Measurements from ENCODE around the gene RBMS3.

The RBMS3 gene

GRCh38 chr3:29414468-29415224, 133.8 kb downstream of the RBMS3 start:
- no peak for DNase-seq
- TF ChIP-seq POLR2A (IDR thresholded peaks at IDR 0.05; ENCODE audit: low read length) (no peak), GATA1 (IDR thresholded peaks at IDR 0.05; ENCODE audit: low read depth, low read length) (no peak)

DNA sequence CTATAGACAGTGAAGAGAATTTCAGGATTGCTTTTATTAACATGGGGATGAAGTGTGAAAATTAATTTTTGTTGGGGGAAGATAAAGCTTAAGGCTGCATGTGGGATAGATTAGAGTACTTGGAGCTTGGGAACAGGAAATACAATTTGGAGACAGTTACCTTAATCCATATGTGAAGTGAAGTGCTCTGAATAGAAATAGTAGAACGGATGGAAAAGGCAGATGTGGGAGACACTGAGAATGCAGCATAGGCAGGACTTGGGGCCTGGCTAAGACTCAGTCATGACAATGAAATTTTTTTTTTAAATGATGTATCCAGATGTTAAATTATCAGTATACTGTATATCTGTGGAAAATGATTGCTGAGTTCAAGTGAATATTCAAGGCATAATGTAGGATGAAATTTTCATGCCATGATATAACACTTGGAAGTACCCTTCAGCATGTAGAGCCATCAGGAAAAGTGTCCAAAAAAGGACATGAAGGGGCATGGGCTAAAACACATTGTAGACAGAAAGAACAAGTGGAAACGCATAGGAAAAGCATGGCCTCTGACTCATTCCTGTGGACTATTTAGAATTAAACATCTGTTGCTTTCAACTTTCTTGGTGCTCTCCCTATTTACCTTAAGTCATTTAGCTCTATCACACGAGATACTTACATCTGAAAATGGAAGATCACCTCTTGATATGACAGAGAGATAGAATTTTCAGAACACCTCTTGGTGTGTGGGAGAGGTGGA, 134.8 kb downstream of the RBMS3 start:
- TF ChIP-seq POLR2A (IDR thresholded peaks at IDR 0.05; ENCODE audit: low read length) (no peak), GATA1 (IDR thresholded peaks at IDR 0.05; ENCODE audit: low read depth, low read length) (no peak)
- DNase-seq = no peak

DNA sequence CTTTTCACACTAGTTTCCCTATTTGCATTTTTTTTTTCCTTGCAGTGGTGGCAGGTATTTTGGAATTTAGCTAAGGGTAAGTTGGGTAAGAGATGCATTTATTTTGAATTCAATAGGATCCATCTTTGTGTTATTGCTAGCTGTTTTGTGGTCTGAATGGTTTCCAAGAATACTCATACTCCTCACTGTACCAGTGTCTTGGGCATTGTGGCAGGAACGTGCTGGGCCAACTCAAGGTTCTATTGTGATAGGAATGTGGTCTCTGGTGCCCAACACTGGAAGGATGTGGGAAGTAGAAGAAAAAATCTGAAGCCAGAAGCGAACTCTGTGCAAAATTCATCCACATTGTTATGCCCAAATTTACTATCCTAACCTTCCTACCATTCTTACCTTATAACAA, 135.6 kb downstream of the RBMS3 start:
- no peak for TF ChIP-seq POLR2A (IDR thresholded peaks at IDR 0.05; ENCODE audit: low read length)
- TF ChIP-seq GATA1 (IDR thresholded peaks at IDR 0.05; ENCODE audit: low read depth, low read length) = no peak
- DNase-seq = no peak

DNA sequence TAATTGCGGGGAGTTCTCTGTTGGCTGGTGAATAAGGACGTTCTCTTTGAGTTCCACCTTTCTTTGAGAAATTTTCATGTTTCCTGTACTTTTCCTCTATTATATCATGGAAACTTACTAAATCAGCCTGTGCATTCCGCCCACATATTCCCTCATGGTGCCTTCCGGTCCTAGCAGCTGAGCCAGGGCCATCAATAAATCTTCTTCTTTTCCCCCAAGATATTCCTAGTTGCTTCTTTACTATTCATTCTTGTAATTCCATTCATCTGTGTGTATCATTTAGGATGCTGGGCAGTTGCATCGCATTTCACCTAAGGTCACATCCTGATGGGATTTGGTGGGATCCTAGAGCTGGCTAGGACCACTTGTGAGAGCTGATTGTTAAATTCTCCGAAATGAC, 139.2 kb downstream of the RBMS3 start:
- no peak for DNase-seq
- TF ChIP-seq GATA1 (IDR thresholded peaks at IDR 0.05; ENCODE audit: low read depth, low read length) (no peak), POLR2A (IDR thresholded peaks at IDR 0.05; ENCODE audit: low read length) (no peak)

GRCh38 chr3:29426302-29427226, 145.7 kb downstream of the RBMS3 start:
- no peak for DNase-seq
- no peak for TF ChIP-seq POLR2A (IDR thresholded peaks at IDR 0.05; ENCODE audit: low read length)
- no peak for TF ChIP-seq GATA1 (IDR thresholded peaks at IDR 0.05; ENCODE audit: low read depth, low read length)

- DNase-seq = no peak
- no peak for TF ChIP-seq POLR2A (IDR thresholded peaks at IDR 0.05; ENCODE audit: low read length)
- TF ChIP-seq GATA1 (IDR thresholded peaks at IDR 0.05; ENCODE audit: low read depth, low read length) = no peak
Measured at GRCh38 chr3:29427266-29428103, 146.6 kb downstream of the RBMS3 start.

GRCh38 chr3:29429055-29429679, 148.3 kb downstream of the RBMS3 start:
- DNase-seq = no peak
- TF ChIP-seq GATA1 (IDR thresholded peaks at IDR 0.05; ENCODE audit: low read depth, low read length) (no peak), POLR2A (IDR thresholded peaks at IDR 0.05; ENCODE audit: low read length) (no peak)

DNA sequence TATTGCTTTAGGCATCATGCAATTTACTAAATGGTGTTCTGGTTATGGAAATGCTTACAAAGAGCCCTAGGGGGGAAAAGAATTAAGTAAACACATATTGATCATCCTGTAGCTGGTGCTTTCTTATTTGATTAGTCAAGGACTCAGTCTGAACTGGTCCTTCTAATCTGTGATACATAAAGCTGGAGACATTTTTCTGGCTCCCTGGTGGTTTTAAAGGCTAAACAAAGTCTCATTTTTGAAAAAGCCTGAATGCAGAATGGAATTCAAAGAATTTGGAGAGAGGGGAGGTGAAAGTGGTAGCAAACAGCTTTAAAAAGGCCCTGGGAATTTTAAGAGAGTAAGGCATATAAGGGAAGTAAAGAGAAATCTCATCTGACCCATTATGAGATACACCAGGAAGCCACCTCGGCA, 149.7 kb downstream of the RBMS3 start:
- TF ChIP-seq GATA1 (IDR thresholded peaks at IDR 0.05; ENCODE audit: low read depth, low read length) (no peak), POLR2A (IDR thresholded peaks at IDR 0.05; ENCODE audit: low read length) (no peak)
- no peak for DNase-seq

DNA sequence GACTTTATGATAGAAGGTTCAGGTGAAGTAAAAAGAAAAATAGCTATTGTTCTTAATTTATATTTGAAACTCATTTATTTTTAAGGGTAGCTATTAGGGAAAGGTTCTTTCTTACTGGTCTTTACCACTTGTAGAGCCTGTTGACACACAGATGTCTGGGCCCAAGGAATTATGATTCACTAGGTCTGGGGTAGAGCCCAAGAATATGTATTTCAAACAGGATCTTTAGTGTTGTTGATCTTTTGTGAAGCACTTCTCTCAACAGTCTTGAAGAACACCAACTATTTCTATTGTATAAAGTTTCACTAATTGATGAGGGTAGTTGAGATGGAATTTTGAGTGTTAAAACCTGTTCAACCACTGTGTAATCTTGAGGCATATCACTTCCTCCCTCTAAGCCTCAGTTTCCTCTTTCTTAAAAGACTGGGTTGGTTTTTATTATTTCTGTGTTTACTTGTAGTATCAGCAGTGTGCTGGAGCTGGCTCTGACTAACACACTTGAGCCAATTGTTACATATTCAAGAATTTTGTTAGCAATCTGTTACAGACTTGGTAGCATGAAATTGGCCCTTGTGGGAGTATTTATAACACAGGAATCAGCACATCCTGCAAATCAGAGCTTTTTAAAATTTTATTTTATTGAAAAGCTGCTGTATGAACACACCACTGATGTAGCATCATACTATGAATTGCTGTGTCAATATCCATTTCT, 155.9 kb downstream of the RBMS3 start:
- TF ChIP-seq GATA1 (IDR thresholded peaks at IDR 0.05; ENCODE audit: low read depth, low read length) (no peak), POLR2A (IDR thresholded peaks at IDR 0.05; ENCODE audit: low read length) (no peak)
- DNase-seq = no peak

DNA sequence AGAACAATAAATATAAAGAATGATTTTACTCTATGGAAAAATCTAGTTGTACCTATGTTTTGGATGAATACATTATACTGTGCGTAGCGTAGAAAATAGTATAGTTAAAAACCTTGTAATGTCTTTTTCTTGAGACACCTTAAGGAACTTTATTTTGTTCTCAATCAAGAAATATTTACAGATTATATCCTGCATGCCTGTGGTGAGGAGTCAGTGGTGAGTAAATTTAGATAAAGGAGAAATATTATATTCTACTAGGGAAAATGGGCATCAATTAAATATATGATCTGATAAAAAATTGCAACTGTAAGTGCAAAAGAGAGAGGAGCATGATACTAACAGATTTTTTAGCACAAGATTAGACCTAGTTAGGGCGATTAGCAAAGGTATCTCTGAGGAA, 157.7 kb downstream of the RBMS3 start:
- no peak for DNase-seq
- no peak for TF ChIP-seq GATA1 (IDR thresholded peaks at IDR 0.05; ENCODE audit: low read depth, low read length)
- TF ChIP-seq POLR2A (IDR thresholded peaks at IDR 0.05; ENCODE audit: low read length) = no peak

DNA sequence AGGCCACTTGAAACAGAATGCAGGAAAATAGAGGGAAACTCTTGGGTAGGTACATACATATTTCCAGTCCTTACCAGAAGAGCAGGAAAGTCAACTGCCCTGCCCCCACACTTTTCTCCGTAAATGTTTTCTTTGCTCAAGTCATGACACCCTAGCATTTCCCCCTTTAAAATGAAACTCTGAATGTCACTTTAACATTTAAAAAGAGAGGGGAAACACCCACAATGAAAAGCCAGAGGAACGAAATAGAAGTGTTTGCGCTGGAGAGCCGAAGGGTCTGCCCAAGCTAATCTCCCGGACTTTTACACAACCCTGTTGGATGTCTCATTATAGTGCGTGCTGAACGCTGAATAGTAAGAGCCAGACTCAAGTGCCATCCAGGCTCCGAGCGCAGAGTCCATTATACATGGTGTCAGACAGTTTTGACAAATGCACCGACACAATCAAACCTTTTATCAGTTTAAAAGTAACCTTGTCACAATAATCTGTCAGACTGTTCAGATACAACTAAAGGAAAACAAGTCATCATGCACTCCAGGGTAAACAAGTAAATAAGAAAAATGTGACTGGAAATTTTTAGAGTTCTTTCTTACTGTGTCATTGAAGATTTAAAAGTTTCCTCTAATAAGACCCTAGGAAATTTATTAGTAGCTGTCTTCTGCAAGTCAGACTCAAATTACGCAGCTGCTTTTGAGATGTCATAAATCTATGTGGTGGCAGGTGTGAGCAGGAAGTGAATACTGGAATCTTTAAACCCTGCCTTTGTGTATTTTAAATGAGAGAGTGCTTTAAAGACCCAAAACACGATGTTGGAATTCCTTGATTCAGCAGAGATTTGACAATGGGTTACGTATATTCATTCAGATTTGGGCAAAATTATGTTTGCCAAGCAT, 159.8 kb downstream of the RBMS3 start:
- no peak for DNase-seq
- TF ChIP-seq POLR2A (IDR thresholded peaks at IDR 0.05; ENCODE audit: low read length) (no peak), GATA1 (IDR thresholded peaks at IDR 0.05; ENCODE audit: low read depth, low read length) (no peak)

Data from erythroblast (primary cell).